GM21529 (cell line): Measurements from ENCODE around the gene NDUFC1.
"Not testable (repeated sequence)": the region's sequence is repeated elsewhere in the genome, so short reads cannot be mapped to it uniquely, and the experiment has no call there.

ENCODE experiments used
- ATAC-seq: cut with Tn5 transposase; IDR thresholded peaks from one replicate; pipeline ENCODE4 v1.9.1; 2021; ENCODE audit not compliant: unreplicated experiment

The NDUFC1 gene

GRCh38 chr4:139299536-139299935, 2.7 kb downstream of the NDUFC1 start:
- ATAC-seq, result no peak

GRCh38 chr4:139297001-139297410, 5.3 kb downstream of the NDUFC1 start:
- ATAC-seq, result no peak

GRCh38 chr4:139295942-139296299, 6.4 kb downstream of the NDUFC1 start:
- ATAC-seq, result no peak

- peak; percentile 89 for ATAC-seq
These were observed 6.9 kb downstream of the NDUFC1 start for GRCh38 chr4:139295206-139295941.

- ATAC-seq, result no peak
These were observed 16.0 kb downstream of the NDUFC1 start for GRCh38 chr4:139286186-139286698.

GRCh38 chr4:139282721-139283075, 19.6 kb downstream of the NDUFC1 start:
- ATAC-seq, result no peak

- no peak for ATAC-seq
These were observed 20.1 kb downstream of the NDUFC1 start for GRCh38 chr4:139282065-139282720.

GRCh38 chr4:139279760-139280620, 22.3 kb downstream of the NDUFC1 start, which contains the start of gene MGARP:
Gene MGARP (minus strand): TSS chr4:139280225. CDS start chr4:139280158, 67 bp downstream.
- no peak for ATAC-seq

GRCh38 chr4:139278912-139279759, 23.1 kb downstream of the NDUFC1 start:
- no peak for ATAC-seq

- no peak for ATAC-seq
These were observed 23.8 kb downstream of the NDUFC1 start for GRCh38 chr4:139278485-139278884.

GRCh38 chr4:139275281-139275735, 27.0 kb downstream of the NDUFC1 start:
- no peak for ATAC-seq

GRCh38 chr4:139274790-139275189, 27.5 kb downstream of the NDUFC1 start:
- ATAC-seq, result no peak

GRCh38 chr4:139273835-139274234, 28.4 kb downstream of the NDUFC1 start:
- ATAC-seq, result no peak

GRCh38 chr4:139267301-139267700, 35.0 kb downstream of the NDUFC1 start:
- ATAC-seq, result no peak

GRCh38 chr4:139266583-139267257, 35.6 kb downstream of the NDUFC1 start:
- ATAC-seq, result peak; percentile 98

GRCh38 chr4:139266208-139266582, 36.1 kb downstream of the NDUFC1 start:
- no peak for ATAC-seq

GRCh38 chr4:139265654-139266053, 36.6 kb downstream of the NDUFC1 start:
- no peak for ATAC-seq

- no peak for ATAC-seq
These were observed 45.9 kb downstream of the NDUFC1 start for GRCh38 chr4:139256349-139256748.

- not testable (repeated sequence) for ATAC-seq
These were observed 46.7 kb downstream of the NDUFC1 start for GRCh38 chr4:139255581-139255980.

GRCh38 chr4:139253713-139254112, 48.6 kb downstream of the NDUFC1 start:
- no peak for ATAC-seq
